ENCODE data around the gene CUL4A. TPM values are rescaled to one million over a fixed set of nuclear protein-coding genes. Genes with fewer than 3 reads are reported as not detected.

Gene CUL4A
- total RNA-seq, 1 donor from 2014 or later = 95.1 TPM

DNA sequence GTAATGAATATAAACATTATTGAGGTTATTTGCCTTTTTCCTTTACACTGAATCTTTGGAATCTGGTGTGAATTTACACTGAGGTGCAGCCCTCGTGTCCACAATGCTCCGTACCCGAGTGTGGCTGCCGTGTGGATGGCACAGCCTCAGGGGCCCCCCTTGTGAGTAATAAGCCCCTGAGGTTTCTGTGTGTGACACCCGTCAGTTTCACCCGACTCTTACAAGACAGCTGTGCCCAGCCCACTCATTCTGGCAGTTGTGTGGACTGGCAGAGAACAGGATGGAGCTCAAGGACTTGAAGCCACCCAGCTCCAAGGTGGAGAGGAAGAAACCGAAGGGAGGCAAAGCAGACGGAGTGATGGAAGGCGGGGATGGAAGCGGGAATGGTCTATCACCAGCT lies 43.1 kb upstream of the CUL4A start:
- no peaks in the 10 kb centered on the region for H3K36me3 ChIP-seq
- H3K79me2 ChIP-seq (ENCODE audit: low read depth) = no peaks in the 10 kb centered on the region
- DNase-seq (ENCODE audit: low spot score) = no peak
- Mint-ChIP-seq H3K36me3 (peaks cover 13% of the 10 kb centered on the region), H3K27me3 (ENCODE audit: insufficient read depth, low read depth) (peaks cover 9% of the 10 kb centered on the region), H3K4me3 (no peak overlapping the region), H3K9me3 (peaks cover 4% of the 10 kb centered on the region), H3K4me1 (peaks cover 10% of the 10 kb centered on the region), H3K27ac (no peak overlapping the region)
- H3K9me3 ChIP-seq (ENCODE audit: low read depth) = no peaks in the 10 kb centered on the region
- peaks cover 13% of the 10 kb centered on the region for H3F3A ChIP-seq (ENCODE audit: low read depth)
- peaks cover 16% of the 10 kb centered on the region for H3K27me3 ChIP-seq
- H3K4me3 ChIP-seq = no peak overlapping the region
- no peak overlapping the region for H2AFZ ChIP-seq (replicated peaks)
- H3K9ac ChIP-seq = no peak overlapping the region
- peaks cover 14% of the 10 kb centered on the region for H3K4me1 ChIP-seq
- TF ChIP-seq, protein P1, sequence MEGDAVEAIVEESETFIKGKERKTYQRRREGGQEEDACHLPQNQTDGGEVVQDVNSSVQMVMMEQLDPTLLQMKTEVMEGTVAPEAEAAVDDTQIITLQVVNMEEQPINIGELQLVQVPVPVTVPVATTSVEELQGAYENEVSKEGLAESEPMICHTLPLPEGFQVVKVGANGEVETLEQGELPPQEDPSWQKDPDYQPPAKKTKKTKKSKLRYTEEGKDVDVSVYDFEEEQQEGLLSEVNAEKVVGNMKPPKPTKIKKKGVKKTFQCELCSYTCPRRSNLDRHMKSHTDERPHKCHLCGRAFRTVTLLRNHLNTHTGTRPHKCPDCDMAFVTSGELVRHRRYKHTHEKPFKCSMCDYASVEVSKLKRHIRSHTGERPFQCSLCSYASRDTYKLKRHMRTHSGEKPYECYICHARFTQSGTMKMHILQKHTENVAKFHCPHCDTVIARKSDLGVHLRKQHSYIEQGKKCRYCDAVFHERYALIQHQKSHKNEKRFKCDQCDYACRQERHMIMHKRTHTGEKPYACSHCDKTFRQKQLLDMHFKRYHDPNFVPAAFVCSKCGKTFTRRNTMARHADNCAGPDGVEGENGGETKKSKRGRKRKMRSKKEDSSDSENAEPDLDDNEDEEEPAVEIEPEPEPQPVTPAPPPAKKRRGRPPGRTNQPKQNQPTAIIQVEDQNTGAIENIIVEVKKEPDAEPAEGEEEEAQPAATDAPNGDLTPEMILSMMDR (IDR thresholded peaks at IDR 0.05) = no peak
- TF ChIP-seq EZH2phosphoT487 (IDR thresholded peaks at IDR 0.05) (no peak), EZH2 (IDR thresholded peaks at IDR 0.05) (no peak)
- no peak overlapping the region for H3K4me2 ChIP-seq
- peaks cover 6% of the 10 kb centered on the region for H4K20me1 ChIP-seq (ENCODE audit: low read depth)
- H3K27ac ChIP-seq = no peak overlapping the region

DNA sequence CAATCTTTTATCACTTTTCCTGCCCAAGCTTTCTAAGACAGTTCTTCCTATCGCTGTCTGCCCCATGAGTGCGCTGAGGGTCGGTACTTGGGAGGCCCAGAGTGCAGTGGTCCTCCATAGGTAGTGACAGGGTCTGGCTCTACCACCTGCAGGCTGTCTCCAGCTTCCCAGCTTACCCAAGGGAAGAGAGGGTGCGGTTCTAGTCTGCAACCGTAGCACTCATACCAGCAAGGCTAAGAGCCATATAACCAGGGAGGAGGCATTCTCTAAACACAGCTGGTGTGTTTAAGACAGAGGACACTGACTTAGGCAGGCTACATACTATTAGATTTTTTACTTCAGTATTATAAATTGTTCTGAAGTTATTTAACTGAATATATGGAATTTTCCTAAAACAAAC lies 42.7 kb upstream of the CUL4A start:
- H3K36me3 Mint-ChIP-seq = peaks cover 17% of the 10 kb centered on the region

GRCh38 chr13:113167155-113167554 lies 42.3 kb upstream of the CUL4A start:
- peaks cover 12% of the 10 kb centered on the region for H3K4me1 ChIP-seq

More for the DNA sequence above, 42.7 kb upstream of the CUL4A start:
- H3K27me3 Mint-ChIP-seq (ENCODE audit: insufficient read depth, low read depth) = peaks cover 8% of the 10 kb centered on the region
- Histone ChIP-seq H3K79me2 (ENCODE audit: low read depth) (no peaks in the 10 kb centered on the region), H3K4me2 (no peak overlapping the region), H3K27ac (no peak overlapping the region), H3K9me3 (ENCODE audit: low read depth) (no peaks in the 10 kb centered on the region), H3K36me3 (no peaks in the 10 kb centered on the region), H3K9ac (no peak overlapping the region), H3K4me3 (no peak overlapping the region), H2AFZ (replicated peaks) (no peak overlapping the region), H3F3A (ENCODE audit: low read depth) (peaks cover 13% of the 10 kb centered on the region), H3K27me3 (peaks cover 12% of the 10 kb centered on the region), H4K20me1 (ENCODE audit: low read depth) (peaks cover 6% of the 10 kb centered on the region), H3K4me1 (peaks cover 12% of the 10 kb centered on the region)
- TF ChIP-seq EZH2 (IDR thresholded peaks at IDR 0.05) = no peak
- TF ChIP-seq EZH2phosphoT487 (IDR thresholded peaks at IDR 0.05) = no peak
- TF ChIP-seq, protein P1 (IDR thresholded peaks at IDR 0.05) = no peak
- no peak overlapping the region for H3K4me3 Mint-ChIP-seq
- no peak for DNase-seq (ENCODE audit: low spot score)
- no peak overlapping the region for H3K27ac Mint-ChIP-seq
- H3K9me3 Mint-ChIP-seq = peaks cover 4% of the 10 kb centered on the region
- peaks cover 9% of the 10 kb centered on the region for H3K4me1 Mint-ChIP-seq

More at GRCh38 chr13:113167155-113167554, 42.3 kb upstream of the CUL4A start:
- no peak overlapping the region for H3K4me3 ChIP-seq
- H3F3A ChIP-seq (ENCODE audit: low read depth) = peaks cover 13% of the 10 kb centered on the region
- H3K9me3 ChIP-seq (ENCODE audit: low read depth) = no peaks in the 10 kb centered on the region
- Mint-ChIP-seq H3K36me3 (peaks cover 18% of the 10 kb centered on the region), H3K4me1 (peaks cover 9% of the 10 kb centered on the region), H3K9me3 (peaks cover 4% of the 10 kb centered on the region), H3K4me3 (no peak overlapping the region), H3K27me3 (ENCODE audit: insufficient read depth, low read depth) (peaks cover 8% of the 10 kb centered on the region), H3K27ac (no peak overlapping the region)
- H2AFZ ChIP-seq (replicated peaks) = no peak overlapping the region
- no peak for TF ChIP-seq EZH2phosphoT487 (IDR thresholded peaks at IDR 0.05)
- TF ChIP-seq, protein P1 (IDR thresholded peaks at IDR 0.05) = no peak
- no peak for TF ChIP-seq EZH2 (IDR thresholded peaks at IDR 0.05)
- H3K36me3 ChIP-seq = no peaks in the 10 kb centered on the region
- H3K79me2 ChIP-seq (ENCODE audit: low read depth) = no peaks in the 10 kb centered on the region
- H3K4me2 ChIP-seq = no peak overlapping the region
- peaks cover 12% of the 10 kb centered on the region for H3K27me3 ChIP-seq
- H3K9ac ChIP-seq = no peak overlapping the region
- no peak overlapping the region for H3K27ac ChIP-seq
- peaks cover 6% of the 10 kb centered on the region for H4K20me1 ChIP-seq (ENCODE audit: low read depth)
- DNase-seq (ENCODE audit: low spot score) = no peak

All from neural progenitor cell (in vitro differentiated cells).